Epidermal melanocyte (primary cell): ENCODE data around the gene MIEF1.
A peak's percentile ranks its signal among the peaks of the same experiment; 100 is the strongest.

ENCODE experiments used
- DNase-seq: peaks from one replicate; pipeline ENCODE4 v3.0.0; 2011; ENCODE audit warnings: low spot score; ENCODE audit not compliant: insufficient read length

The MIEF1 gene

DNA sequence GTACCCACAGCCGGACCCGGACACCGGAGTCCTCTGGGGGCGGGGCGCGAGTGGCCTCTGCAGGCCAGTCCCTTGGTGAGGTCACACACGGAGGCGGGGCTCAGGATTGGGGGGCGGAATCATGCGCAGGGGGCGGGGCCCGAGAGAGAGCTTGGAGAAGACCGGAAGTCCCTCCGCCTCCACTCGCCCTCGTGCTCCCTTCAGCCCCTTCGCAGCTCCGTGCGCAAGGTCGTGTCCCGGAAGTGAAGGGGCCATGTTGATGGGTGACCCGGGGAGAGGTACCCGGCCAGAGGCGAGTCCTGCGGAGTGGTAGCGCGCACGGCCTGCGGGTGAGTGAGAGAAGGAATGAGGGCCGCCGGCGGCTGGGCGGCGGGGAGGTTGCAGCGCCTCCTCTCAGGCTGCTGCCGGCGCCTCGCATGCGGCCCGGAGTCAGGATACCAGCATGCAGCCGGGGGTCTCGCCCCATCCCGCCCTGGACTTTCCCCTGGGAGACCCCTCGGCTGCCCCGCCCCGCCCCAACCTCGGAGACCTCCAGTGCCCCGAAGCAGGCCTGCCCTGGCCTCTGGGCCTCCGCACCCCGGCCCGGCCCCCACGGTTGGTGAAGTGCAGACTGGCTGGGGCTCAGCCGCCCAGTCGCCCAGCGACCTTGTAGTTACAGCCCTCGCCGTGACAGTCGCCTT, at the start of gene MIEF1:
MIEF1 (plus strand) TSS at position 182 of the 680 bp plus-strand sequence. CDS start 9,005 bp downstream, outside the sequence.
- peak; percentile 90 for DNase-seq

DNA sequence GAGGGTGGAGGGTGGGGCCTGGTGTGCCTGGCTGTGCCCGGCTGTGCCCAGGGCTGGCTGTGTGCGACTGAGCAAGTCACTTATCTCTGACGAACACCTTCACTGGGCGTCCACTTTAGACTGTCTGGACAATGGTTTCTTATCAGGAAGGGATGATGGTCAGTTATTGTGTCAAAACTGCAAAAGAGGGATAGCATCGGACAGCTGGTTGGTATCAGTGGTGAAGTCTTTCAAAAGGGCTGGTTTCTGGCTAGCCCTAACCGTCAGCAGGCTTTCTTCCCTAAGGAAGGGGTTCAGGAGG, 49.4 kb upstream of the MIEF1 start:
- no peak for DNase-seq

DNA sequence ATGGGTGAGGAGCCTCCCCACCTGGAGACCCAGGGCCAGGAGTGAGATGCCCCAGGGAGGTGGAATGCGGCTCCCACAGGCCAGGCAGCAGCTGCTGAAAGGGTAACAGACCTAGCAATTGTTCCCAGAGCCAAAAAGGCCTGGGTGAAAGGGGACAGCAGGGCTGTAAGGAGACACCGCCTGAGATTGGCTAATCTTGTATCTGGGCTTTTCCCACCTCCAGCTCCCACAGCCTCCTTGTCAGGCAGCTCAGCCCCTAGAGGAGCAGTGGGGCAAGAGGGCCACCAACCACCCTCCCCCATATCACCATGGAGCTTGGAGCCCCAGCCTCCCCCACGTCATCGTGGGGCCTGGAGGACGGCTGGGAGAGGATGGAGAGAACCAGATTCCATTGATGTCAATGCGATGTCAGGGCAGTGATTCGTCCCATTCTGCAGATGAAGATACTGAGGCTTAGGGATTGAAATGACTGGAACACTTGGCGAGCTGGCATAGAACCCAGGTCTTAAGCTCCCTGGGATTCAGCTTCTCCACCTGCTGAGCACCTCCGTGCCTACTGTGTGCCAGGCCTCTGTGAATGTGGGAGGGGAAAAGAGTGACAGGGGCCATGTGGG, 48.2 kb upstream of the MIEF1 start:
- DNase-seq, result no peak

DNA sequence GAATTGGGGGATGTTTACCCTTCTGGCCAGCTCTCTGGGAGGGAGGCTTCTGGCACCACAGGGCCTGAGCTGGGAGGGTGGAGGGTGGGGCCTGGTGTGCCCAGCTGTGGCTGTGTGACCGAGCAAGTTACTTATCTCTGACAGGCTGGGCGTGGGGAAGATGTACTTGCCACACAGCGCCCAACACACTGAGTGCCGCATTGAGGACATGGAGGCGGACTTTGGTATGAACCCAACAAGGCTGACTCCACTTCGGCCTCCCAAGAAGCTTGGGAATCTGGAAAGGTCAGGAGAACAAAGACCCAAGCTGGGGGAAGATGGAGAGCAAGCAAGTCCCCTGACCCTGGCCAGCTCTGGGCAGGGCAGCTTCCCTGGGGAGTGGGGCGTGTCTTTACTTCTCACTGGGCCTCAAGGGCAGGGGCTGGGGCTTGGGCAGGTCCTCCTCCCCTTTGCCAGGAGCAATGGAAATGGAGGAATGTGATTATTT, 47.7 kb upstream of the MIEF1 start:
- no peak for DNase-seq

DNA sequence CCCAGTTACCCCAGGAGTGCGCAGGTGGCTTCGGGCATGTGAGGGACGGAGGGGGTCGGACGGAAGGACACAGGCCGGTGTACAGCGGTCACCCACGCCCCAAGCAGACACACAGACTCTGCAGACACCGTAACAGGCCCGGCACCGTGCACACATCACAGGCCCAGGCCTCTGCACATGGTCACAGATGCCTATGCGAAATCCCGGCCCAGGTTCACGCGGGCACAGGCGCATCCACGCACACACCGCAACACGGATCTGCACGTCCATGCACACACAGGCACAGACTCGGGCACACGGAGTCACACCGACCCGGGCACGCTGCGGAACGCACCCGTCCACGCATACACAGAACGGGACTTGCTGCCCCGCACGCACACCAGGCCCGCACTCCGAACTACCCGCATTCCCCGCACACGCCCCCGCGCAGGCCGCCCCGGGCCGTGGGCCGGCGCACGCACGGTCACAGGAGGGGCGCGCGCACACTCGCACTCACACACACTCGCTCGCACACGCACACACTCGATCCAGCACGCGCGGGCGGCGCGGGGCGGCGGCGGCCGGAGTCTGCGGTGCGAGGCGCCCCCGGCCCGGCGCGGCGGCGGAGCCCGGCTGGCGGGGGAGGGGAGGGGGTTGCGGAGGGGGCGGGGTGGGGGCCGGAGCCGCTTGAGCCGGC, 45.4 kb upstream of the MIEF1 start, which contains the start of gene MGAT3:
MGAT3 (plus strand) TSS at position 491 of the 676 bp plus-strand sequence. CDS start 30,336 bp downstream, outside the sequence.
- no peak for DNase-seq

DNA sequence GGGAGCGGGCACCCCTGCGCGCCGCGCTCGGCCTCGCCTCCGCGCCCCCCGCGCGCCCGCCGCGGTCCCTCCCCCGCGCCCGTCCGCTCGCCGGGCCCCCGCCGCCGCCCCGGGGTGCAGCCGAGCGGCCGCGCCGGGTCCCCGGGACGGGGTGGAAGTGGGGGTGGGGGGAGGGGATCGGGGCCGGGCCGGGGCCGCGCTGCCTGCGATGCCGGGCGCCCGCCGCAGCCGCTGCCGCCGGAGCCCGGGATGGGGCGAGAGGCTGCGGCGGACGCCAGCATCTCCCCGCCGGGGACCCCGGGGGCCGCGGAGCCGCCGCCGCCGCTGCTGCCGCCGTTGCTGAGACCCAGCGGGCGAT, 44.9 kb upstream of the MIEF1 start:
- DNase-seq, result no peak

DNA sequence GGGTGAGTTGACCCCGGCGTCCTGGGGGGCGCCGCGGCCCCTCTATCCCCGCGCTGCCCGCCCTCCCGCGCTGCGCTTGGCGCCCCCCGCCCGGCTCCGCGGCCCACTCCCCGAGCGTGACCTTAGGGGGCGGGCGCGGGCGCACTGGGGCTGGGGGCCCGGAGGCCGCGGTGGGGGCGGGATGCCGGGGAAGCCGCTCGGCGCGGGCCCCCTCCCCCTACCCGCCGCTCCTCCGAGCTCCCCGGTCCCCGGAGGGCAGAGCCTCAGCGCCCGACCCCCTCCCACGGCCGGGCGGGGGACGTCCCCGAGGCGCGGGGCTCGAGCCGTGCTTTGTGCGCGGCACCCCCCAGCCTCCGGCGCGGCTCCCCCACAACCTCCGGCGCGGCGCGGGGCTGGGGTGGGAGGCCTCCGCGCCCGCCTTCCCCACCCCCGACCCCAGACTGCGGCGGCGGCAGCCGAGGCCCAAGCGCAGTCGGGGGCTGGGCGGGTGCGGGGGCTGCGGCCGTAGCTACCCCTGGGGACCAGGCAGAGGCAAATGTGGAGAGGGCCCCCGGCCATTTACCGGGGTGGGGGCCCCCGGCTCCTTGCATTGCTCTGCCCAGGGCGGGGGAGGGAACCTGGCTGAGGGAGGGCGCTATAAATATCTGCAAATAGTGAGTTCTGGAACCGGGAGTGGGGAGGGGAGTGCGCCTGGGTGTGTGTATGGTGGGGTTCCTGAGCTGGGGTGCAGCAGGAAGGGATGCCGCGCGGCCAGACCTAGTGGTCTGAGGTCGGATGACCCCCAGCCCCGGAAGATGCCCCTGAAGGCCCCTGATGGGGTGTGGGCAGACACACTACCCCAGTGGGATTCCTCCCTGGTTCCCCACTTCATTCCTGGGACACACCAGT, 44.3 kb upstream of the MIEF1 start:
- DNase-seq, result no peak

DNA sequence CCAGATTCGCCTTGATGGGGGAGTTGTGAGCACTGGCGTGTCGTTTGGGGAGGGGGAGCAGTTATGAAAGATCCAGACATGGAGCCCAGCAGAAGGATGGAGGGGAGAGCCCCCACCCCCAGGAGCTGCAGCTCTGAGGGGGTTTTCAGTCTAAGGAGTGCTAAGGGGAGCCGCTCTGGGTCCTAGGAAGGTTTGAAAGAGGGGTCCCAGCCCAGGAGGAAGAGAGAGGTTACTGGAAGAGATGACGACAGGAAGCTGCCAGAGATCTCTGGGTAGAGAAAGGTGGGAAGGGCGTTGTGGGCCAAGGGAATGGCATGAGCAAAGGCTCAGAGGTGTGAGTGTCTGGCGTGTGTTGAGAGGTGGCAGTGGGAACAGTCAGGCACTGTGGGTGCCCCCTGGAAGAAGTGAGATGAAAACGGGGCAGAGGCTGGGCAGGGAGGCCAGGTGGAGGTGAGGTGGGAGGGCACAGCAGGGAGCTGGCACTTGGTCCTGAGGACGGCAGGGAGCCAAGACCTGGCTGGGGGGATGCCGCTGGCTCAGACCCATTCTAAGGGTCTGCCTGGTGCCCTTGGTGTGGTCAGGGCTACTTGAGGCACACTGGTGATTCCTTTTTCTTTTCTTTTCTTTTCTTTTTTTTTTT, 43.5 kb upstream of the MIEF1 start:
- DNase-seq, result no peak

DNA sequence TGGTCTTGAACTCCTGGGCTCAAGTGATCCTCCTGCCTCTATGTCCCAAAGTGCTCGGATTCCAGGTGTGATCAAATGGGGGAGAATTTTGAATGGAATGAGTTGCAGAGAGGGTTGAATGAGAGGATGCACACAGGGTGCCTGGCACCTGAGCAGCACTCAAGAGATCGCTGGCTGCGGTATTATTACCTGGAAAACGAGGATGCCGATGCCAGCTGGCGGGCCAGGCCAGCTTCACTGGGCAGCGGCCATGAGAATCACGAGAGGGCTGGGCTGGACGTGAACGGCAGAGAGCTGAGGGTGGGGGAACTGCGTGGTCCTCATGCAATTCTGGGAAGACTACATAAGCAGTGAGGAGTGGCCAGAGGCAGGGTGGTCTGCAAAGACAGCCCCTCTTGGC, 42.4 kb upstream of the MIEF1 start:
- no peak for DNase-seq

DNA sequence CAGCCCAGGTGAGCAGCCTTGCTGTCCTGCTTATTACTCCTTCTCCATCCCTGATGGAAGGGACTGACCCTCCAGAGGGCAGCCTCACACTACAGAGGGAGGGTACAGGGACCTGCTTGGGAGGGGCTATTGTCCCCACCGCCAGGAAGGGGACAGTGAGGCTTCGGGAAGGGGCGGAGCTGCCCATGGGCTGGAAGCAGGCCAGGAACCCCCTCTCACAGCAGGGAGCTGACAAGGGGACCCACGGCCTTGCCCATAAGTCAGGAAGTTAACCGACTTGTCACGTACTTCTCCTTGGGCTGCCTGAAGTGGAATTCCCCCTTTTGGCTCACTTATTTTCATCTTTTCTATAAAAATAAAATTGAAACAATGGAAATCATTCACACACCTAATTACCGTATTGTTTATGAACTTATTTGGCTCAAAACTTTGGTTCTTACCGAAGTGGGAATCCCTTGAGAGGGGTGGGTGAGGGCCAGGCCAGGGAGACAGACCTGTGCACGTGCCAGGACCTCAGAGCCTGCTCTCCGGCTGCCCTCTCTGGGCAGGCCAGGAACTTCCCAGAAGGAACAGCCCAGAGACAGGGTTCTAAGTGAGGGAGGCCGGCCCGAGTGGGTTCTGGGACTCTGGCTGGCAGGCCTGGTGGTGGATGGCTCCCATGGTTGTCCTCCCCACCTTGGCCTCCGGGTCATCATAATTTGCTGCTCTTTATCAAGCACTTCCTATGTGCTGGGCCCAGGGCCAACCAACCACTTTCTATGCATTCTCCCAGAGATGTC, 39.5 kb upstream of the MIEF1 start:
- no peak for DNase-seq

DNA sequence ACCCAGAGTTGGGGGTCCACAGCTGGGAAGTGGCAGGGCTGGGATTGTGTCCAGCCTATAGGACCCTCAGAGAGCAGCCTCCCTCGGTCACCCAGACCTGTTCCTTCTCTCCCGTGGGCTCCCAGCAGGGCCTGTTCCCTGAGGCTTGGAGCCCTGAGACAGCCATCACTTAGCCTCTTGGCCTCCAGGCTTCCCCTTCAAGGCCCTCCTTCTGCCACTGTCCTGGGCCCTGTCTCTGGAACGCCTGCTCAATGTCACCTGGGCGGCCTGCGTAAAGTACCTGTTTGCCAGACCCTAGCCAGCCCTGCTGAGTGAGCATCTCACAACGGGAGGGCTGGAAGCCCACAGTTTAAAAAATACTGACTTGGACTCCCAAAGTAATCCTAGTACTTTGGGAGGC, 38.8 kb upstream of the MIEF1 start:
- DNase-seq, result no peak

DNA sequence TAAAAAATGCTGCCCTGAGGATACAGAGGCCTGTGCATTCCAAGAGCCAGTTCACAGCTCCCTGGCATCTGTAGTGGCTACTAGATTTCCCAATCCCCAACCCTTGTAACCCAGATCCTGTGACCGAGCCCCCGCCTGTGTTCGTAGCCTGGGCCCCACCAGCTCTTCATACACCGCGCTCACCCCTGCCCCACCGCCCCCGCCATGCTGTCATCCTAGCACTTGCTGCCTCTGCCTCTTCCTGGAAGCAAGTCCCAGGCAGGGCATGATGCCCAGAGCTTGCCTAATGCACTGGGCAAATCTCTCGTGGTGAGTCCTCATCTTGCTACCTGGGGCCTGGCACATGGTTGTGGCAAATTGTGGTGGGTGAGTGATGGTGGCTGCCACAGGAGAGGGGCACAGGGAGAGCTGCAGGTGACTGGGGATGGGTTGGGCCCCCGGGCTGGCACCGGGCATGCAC, 38.1 kb upstream of the MIEF1 start:
- DNase-seq, result no peak

DNA sequence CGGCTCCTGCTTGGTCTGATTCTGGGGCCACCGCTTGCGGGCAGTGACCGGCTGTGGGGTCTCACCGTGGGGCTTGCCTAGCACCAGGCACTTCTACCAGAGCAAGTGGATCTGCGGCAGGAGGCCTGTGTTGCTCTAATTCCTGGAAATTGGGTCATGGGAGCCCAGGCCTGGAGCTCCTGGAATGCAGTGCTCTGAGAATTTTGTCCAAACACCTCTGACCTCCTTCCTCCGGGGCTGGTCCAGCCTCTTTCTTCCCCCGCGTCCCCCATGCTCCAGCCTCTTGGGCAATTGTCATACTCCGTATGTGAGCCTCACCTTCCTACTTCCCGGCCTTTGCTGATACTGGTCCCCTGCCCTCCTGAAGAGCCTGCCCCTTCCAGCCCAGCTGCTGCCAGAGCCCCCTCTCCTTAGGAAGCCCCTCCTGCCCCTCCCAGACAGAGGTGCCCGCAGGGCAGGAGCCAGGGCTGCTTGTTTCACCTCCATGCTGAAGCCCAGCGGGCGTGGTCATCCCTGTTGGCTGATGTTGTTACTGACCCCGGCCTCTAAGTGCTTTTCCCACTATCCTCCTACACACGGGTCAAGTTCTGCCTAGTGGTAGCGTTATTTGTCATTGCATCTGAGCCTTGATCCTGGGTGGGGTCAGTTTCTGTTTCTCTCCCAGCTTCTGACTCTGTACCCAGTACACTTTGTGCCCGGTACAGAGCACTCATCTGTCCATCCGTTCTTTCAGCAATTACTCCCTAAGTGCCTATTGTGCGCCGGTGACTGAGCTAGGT, 35.7 kb upstream of the MIEF1 start:
- DNase-seq, result no peak

DNA sequence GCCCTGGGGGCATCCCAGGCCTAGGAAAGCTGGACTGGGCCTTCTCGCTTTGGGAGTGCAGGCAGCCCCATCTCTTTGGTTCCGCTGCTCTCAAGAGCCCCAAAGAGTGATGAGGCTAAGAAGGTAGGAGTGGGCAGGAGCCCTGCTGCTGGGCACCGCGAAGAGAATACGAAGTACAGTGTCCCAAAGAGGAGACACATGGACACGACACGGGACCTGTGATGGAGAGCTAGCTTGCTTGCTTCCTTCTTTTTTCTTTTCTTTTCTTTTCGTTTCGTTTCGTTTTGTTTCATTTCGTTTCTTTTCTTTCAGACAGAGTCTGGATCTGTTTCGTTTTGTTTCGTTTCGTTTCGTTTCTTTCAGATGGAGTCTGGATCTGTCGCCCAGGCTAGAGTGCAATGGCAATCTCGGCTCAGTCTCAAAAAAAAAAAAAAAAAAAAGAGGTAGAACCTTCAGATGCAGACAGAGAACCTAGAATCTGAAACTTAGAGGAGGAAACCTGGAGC, 34.6 kb upstream of the MIEF1 start:
- no peak for DNase-seq

DNA sequence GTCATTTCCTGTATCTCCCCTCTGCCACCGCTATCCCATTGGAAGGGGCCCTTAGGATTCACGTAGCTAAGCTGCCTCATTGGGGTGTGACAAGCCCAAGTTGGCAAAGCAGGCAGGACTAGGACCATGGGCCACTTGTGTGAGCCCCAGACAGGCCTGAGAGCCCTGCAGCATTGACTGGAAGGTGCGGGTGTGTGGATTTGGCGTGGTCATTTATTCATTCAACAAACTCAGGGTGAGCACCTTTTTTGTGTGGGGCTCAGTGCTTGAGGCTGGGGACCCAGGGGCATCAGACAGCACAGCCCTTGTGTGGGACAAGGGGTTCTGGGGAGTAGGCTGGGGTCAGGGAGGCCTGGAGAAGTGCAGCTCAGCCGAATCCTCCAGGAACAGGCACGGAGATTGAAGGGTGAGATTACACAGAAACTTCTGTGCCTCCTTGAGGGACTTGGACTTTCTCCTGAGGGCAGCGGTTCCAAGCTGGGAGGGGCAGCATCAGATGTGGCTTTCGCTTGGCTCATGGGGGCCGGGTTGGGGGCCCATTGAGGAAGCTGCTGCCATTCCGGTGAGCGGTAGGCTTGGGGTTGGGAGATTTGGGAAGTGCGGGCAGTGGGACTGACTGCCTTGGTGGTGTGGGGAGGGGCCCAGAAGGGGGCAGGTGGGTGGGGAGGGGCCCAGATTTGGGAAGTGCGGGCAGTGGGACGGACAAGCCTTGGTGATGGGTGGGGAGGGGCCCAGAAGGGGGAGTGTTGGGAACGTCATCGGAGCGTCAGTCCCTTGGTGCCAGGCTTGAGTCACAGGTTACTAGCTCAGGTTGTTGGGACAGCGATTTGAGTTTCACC, 33.4 kb upstream of the MIEF1 start:
- DNase-seq, result no peak

DNA sequence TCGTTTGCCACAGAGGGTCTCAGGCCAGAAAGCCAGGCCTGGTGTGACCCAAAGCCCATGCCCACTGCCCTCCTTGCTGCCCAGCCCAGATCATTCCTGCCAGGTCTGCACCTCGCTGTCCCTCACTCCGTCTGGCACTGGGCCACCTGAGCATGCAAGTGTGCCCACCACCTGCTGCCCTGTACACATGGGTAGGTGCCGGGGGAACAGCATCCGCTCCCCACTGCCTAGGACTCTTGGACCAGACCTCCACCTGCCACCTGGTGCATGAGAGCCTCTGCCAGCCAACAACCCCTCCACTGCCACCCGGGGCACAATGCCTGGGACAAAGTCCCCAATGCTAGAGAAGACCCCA, 32.8 kb upstream of the MIEF1 start:
- DNase-seq, result no peak

DNA sequence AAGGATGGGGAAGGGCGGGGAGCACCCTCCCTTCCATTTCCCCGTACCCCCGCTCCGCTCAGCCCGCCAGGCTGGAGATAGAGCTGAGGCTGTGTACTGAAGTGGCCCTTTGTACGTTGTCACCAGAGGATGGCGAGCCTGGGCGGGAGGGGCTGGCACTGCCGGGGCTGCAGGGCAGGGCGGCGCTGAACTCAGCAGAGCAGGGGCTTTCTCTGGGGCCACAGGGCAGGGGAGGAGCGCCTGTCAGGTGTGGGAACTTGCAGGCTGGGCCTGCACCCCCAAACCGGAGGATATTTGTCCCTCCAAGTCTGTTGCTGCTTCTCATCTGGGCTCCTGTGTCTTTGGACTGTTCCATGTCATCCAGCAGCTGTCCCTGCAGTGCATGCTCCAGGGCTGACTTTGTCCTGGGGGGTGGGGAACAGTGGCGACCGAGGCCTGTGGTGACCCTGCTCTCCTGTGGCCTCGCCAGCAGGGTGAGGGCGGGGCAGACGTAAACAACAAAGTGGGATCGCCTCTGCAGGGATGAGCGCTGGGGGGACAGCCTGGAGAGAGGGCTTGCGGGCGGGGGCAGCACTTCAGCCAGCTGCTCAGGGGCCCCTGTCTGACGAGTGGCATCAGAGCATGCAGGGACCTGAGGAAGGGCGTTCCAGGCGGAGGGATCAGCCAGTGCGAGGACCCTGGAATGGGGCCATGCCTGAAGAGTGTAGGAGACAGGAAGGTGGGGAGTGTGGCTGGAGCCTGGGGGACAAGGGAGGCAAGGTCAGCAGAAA, 32.2 kb upstream of the MIEF1 start:
- DNase-seq, result no peak
